Ascending aorta (tissue), 2 donors: Measurements from ENCODE around the gene ARSJ. TPM values are rescaled to one million over a fixed set of nuclear protein-coding genes. Genes with fewer than 3 reads are reported as not detected.

Experiments used
- DNase-seq, 2 donors: peaks; one replicate each; pipeline ENCODE4 v3.0.0-alpha.2; 2019; ENCODE audit warnings: low spot score in 2 of 2
- H3K27ac ChIP-seq, 2 donors: fragments of 200-600 bp; sonication (generic); one replicate each; pipeline ENCODE4 v1.5.1; 2016 to 2017; ENCODE audit warnings: mild to moderate bottlenecking in 1 of 2
- H3K27me3 ChIP-seq: fragments of 200-600 bp; sonication (generic); one replicate; pipeline ENCODE4 v1.5.1; 2017
- H3K36me3 ChIP-seq, 2 donors: fragments of 200-600 bp; sonication (generic); one replicate each; pipeline ENCODE4 v1.5.1; 2016
- H3K4me1 ChIP-seq, 2 donors: fragments of 200-600 bp; sonication (generic); one replicate each; pipeline ENCODE4 v1.5.1; 2016 to 2017; ENCODE audit warnings: mild to moderate bottlenecking in 1 of 2
- H3K4me3 ChIP-seq, 2 donors: fragments of 200-600 bp; sonication (generic); one replicate each; pipeline ENCODE4 v1.5.1; 2016 to 2017; ENCODE audit warnings: mild to moderate bottlenecking in 1 of 2
- H3K9me3 ChIP-seq, 2 donors: fragments of 200-600 bp; sonication (generic); one replicate each; pipeline ENCODE4 v1.5.1; 2016
- CTCF ChIP-seq, 3 experiments: fragments of 200-600 bp in 2 of 3; fragments of 450-650 bp in 1 of 3; sonication (generic) in 2 of 3; IDR thresholded peaks; one replicate each; pipeline ENCODE4 v1.5.1; 2016 to 2019; ENCODE audit warnings: antibody characterized with exemption in 3 of 3, mild to moderate bottlenecking in 1 of 3, moderate library complexity in 1 of 3
- intact Hi-C: fragments of 100-400 bp; cut with DNase I; formaldehyde crosslinking; loops from one replicate; pipeline ENCODE4 v1.15.1; 2023
- total RNA-seq: library from RNA; depleted of rRNA; stranded (reverse); fragments of >200 nt; gene quantifications from one replicate; pipeline ENCODE4 v1.1.0, GENCODE V29; 2016

The ARSJ gene
- total RNA-seq, 1 donor from 2014 or later: 14.6 TPM

- H3K27me3 ChIP-seq: no peaks in the 10 kb centered on the region
- H3K9me3 ChIP-seq: peaks cover 0 to 5% of the 10 kb centered on the region in 2 donors
- no peaks in the 10 kb centered on the region for H3K36me3 ChIP-seq
- intact Hi-C loops: loop anchor here (5.0 to 10.0 kb wide), 2 partner anchors 292 to 295 kb away; no protein-coding TSS in a partner anchor
- TF ChIP-seq CTCF (IDR thresholded peaks at IDR 0.05): no peak
- DNase-seq: no peak
- H3K4me1 ChIP-seq: peaks cover 0 to 11% of the 10 kb centered on the region in 2 donors
- peak overlapping the region; percentile 74 to 80 for H3K4me3 ChIP-seq
- H3K27ac ChIP-seq: peak overlapping the region; percentile 92 to 94
Observed at GRCh38 chr4:113976741-113977525, 2.5 kb downstream of the ARSJ start.

DNA sequence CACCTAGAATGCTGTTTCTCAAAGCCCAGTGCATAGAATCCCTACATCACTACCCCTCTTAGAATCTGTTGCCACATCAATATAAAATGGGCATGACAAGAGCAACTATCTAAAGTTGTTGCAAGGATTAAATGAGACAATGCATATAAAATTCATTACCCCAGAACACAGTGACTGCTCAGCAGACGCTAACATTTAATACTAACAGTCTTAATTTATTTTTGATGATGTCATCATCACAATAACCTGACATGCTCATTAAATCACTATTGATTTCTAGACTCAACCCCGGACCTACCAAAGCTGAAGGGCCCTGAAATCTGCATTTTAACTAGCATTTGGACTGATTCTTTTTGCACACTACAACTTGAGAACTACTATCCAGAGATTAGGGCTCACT is 3.9 kb downstream of the ARSJ start:
- Histone ChIP-seq H3K4me3 (peak overlapping the region; percentile 74 to 80), H3K27me3 (no peaks in the 10 kb centered on the region), H3K9me3 (peaks cover 0 to 5% of the 10 kb centered on the region in 2 donors), H3K36me3 (no peaks in the 10 kb centered on the region), H3K27ac (peak overlapping the region in 1 of 2 donors; percentile 92), H3K4me1 (peaks cover 0 to 3% of the 10 kb centered on the region in 2 donors)
- no peak for DNase-seq
- intact Hi-C loops: loop anchor here (5.0 to 10.0 kb wide), 2 partner anchors 291 to 297 kb away; no protein-coding TSS in a partner anchor
- TF ChIP-seq CTCF (IDR thresholded peaks at IDR 0.05): no peak

DNA sequence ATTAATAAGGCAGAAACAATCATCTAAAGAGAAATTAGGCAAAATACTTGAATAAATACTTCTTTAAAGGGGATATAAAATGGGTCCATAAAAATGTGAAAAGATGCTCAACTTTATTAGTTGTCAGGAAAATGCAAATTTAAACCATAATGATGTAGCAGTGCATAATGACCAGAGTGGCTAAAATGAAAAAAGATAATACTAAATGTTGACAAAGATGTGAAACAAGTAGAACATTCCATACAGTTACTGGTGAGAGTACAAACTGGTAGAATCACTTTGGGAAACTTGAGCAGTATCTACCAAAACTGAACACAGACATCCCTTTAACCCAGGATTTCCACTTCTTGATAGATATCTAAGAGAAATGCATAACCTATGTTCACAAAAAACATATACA is 5.0 kb downstream of the ARSJ start:
- no peaks in the 10 kb centered on the region for H3K36me3 ChIP-seq
- peaks cover 0 to 5% of the 10 kb centered on the region in 2 donors for H3K9me3 ChIP-seq
- intact Hi-C loops: loop anchor here (10.0 kb wide), 1 partner anchor 290 kb away; no protein-coding TSS in a partner anchor
- DNase-seq: no peak
- no peak for TF ChIP-seq CTCF (IDR thresholded peaks at IDR 0.05)
- H3K27ac ChIP-seq: no peak overlapping the region
- peaks cover 0 to 9% of the 10 kb centered on the region in 2 donors for H3K4me1 ChIP-seq
- no peaks in the 10 kb centered on the region for H3K27me3 ChIP-seq
- H3K4me3 ChIP-seq: no peak overlapping the region

DNA sequence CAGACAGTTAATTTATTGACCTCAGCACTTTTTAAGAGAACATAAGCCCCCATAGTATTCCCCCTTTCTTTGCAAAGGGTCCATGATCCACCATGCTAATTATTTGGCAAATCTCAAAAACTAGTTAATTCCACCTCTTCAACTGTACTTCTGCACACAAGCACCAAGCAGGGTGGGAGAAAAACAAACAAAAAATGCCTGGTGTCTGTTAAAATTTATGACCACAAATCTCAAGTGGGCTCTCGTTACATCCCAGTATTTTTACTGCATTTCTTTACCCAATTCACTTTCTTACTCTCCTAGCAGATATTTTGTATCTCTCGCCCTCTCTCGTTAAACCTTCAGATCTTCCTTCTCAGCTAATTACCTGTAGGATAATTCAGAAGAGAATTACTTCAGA is 6.1 kb downstream of the ARSJ start:
- peaks cover 0 to 5% of the 10 kb centered on the region in 2 donors for H3K9me3 ChIP-seq
- intact Hi-C loops: loop anchor here (10.0 kb wide), 1 partner anchor 289 kb away; no protein-coding TSS in a partner anchor
- no peaks in the 10 kb centered on the region for H3K27me3 ChIP-seq
- no peak overlapping the region for H3K27ac ChIP-seq
- H3K4me1 ChIP-seq: peaks cover 0 to 13% of the 10 kb centered on the region in 2 donors
- H3K36me3 ChIP-seq: no peaks in the 10 kb centered on the region
- no peak overlapping the region for H3K4me3 ChIP-seq
- no peak for DNase-seq
- no peak for TF ChIP-seq CTCF (IDR thresholded peaks at IDR 0.05)

DNA sequence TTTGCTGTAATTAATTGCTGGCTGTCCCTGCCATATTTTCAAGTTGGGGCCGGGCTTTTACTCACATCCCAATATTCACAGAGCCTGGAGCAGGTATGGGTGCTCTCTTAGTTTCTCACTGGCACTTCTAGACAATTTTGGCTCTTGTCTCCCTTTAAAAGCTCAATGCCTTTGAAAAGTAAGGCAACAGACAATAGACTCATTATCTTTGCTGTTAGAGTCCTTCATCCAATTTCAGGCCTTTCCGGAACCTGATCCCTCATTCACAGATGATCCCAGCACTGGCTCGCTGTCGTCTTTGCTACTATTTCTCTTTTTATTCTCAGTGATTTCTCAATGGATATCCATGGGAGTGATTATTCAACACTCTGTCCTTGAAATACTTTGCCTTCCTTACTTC is 6.7 kb downstream of the ARSJ start:
- no peak for TF ChIP-seq CTCF (IDR thresholded peaks at IDR 0.05)
- Histone ChIP-seq H3K4me1 (peaks cover 0 to 13% of the 10 kb centered on the region in 2 donors), H3K9me3 (peaks cover 0 to 5% of the 10 kb centered on the region in 2 donors), H3K4me3 (no peak overlapping the region), H3K27ac (no peak overlapping the region), H3K36me3 (no peaks in the 10 kb centered on the region), H3K27me3 (no peaks in the 10 kb centered on the region)
- intact Hi-C loops: loop anchor here (10.0 kb wide), 1 partner anchor 288 kb away; no protein-coding TSS in a partner anchor
- no peak for DNase-seq
